ENCODE data around the gene MACF1. TPM values are rescaled to one million over a fixed set of nuclear protein-coding genes. Genes with fewer than 3 reads are reported as not detected.
"Not testable (repeated sequence)": the region's sequence is repeated elsewhere in the genome, so short reads cannot be mapped to it uniquely, and the experiment has no call there.

MACF1 gene
- polyA plus RNA-seq, 4 donors: 181 to 293 (median 259) TPM

- DNase-seq (ENCODE audit: low read depth in 4 of 4, low spot score in 2 of 4): not testable (repeated sequence)
Measured at GRCh38 chr1:39504436-39504835, 299.9 kb downstream of the MACF1 start.

DNA sequence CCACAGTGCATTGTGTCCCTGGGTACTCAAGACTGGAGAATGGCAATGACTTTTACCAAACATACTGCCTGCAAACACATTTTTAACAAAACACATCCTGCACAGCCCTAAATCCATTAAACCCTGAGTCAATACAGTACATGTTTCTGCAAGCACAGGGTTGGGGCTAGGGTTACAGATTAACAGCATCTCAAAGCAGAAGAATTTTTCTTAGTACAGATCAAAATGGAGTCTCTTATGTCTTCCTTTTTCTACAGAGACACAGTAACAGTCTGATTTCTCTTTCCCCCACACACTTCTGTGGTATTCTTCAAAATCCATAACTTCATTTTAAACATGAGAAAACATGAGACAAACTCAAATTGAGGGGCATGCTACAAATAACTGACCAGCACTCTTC is 300.8 kb downstream of the MACF1 start:
- DNase-seq (ENCODE audit: low read depth in 4 of 4, low spot score in 2 of 4): no peak

DNA sequence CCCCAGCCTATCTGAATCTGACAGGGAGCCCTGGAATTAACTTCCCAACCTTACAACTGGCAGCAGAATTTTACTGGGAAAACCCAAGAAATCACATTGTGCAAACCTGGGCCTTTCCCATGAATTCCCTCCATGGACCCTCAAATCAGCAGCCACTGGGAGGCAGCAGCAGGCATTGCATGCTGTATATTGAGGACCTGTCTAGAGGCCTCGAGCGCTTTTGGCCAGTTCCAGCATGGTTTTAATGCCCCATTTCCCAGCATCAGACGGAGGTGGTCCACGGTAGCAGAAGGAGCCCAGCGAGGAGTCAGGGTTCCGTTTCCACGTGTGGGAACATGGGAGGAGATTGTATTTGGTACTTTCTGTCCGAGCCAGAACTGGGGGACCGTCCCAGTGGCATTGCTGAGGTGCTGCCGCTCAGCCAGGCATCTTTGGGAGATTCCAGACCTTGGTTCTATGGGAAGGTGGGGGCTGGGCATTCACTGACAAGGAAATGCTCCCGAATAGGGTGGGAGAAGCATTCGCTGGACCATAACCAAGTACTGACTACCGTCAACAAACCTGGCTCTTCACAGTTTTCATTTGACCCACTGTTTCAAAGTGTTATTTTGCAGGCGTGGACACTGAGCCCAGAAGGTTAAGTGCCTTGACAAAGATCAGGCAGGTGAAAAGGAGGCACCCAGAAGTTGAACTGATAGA is 302.9 kb downstream of the MACF1 start:
- no peak for DNase-seq (ENCODE audit: low read depth in 4 of 4, low spot score in 2 of 4)

DNA sequence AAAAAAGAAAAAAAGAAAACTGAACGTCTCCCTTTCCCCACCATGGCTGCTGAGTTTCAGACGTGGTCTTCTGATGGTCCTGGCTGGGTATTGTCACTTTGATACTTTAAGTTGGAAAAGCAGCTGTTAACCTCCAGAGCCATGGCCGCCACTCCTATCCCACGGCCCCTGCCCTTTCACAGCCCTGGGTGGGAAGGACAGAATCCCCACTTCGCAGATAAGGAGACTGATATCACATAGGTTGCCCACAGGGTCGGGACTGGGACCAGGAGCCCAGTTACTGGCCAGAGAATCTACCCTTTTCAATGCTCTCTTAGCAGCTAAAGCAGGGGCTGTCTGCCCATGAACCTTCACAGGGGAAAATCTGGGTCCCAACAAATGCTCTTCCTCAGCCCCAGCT is 303.8 kb downstream of the MACF1 start:
- DNase-seq (ENCODE audit: low read depth in 4 of 4, low spot score in 2 of 4): no peak

GRCh38 chr1:39508857-39509305 is 304.4 kb downstream of the MACF1 start:
- no peak for DNase-seq (ENCODE audit: low read depth in 4 of 4, low spot score in 2 of 4)

DNA sequence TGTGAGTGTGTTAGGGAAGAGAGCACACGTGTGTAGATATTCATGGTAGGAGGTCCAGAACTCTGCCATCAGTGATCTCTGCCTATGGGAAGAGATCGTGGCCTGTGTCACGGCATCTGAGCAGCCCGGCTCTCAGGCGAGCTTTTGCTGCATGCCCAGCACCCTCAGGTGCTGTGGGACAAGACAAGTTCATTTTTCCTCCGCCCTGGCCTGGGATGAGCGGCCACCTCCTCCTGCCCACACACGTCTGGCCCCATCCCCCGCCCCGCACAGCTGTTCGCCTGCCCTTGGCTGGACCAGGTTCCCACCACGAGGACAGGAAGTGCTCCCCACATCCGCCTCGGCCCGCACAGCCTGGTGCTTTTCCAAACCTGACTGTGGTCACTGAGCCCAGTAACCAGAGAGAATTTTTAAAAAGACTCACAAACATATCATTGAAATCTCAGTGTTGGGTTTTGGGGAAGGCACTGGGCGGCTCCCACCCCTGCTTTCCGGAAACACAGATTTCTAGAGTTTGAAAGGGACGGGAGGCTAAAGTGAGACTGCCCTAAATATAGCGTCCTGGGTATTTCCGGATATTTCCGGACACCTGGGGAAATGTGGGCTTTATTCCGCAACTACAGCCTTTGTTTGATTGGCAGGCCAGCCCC is 305.0 kb downstream of the MACF1 start:
- no peak for DNase-seq (ENCODE audit: low read depth in 4 of 4, low spot score in 2 of 4)

GRCh38 chr1:39510570-39511186 is 306.2 kb downstream of the MACF1 start:
- DNase-seq (ENCODE audit: low read depth in 4 of 4, low spot score in 2 of 4): not testable (repeated sequence)

GRCh38 chr1:39511477-39511876 is 307.0 kb downstream of the MACF1 start:
- DNase-seq (ENCODE audit: low read depth in 4 of 4, low spot score in 2 of 4): not testable (repeated sequence)

- not testable (repeated sequence) for DNase-seq (ENCODE audit: low read depth in 4 of 4, low spot score in 2 of 4)
Measured at GRCh38 chr1:39512234-39512847, 307.8 kb downstream of the MACF1 start.

GRCh38 chr1:39514710-39515124 is 310.2 kb downstream of the MACF1 start:
- not testable (repeated sequence) for DNase-seq (ENCODE audit: low read depth in 4 of 4, low spot score in 2 of 4)

- DNase-seq (ENCODE audit: low read depth in 4 of 4, low spot score in 2 of 4): not testable (repeated sequence)
Measured at GRCh38 chr1:39515131-39516086, 310.9 kb downstream of the MACF1 start.

- not testable (repeated sequence) for DNase-seq (ENCODE audit: low read depth in 4 of 4, low spot score in 2 of 4)
Measured at GRCh38 chr1:39516841-39517240, 312.3 kb downstream of the MACF1 start.

DNA sequence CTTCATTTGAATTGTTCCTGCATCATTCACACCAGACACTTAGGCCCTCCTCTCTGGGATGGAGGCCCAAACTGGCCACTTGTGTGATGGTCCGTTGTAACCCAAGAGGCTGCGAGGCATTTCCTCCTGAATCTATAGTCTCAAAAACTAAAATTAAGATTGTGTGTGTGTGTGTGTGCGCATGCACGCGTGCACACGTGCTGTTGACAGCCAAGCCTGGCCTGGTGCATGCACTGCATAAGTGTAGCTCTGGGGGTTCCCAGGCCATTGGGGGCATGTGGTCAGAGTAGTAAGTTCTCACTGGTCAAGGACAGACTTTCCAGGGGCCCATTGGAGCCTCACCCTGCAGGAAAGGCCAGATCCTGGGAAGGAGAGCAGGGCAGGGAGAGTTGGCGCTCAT is 313.4 kb downstream of the MACF1 start:
- not testable (repeated sequence) for DNase-seq (ENCODE audit: low read depth in 4 of 4, low spot score in 2 of 4)

DNA sequence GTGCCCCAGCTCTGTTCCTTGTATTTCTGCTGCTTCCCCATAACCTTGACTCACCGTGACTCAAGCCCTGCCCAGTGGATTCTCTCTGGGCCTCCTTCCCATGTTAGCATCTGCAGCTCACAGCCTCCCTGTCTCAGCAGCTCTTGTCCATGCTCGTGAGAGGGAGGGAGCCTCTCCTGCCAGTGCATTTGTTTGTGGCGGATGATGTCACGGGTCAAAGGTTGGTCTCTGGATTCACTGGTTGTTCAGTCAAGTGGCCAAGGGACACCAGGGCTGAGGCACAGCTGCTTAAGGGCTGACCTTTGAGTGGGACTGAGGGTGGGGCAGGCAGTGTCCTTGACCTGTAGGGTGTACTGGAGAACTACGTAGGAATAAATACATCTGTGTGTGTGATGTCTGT is 314.9 kb downstream of the MACF1 start:
- not testable (repeated sequence) for DNase-seq (ENCODE audit: low read depth in 4 of 4, low spot score in 2 of 4)

GRCh38 chr1:39522221-39522620 is 317.7 kb downstream of the MACF1 start:
- DNase-seq (ENCODE audit: low read depth in 4 of 4, low spot score in 2 of 4): not testable (repeated sequence)

- DNase-seq (ENCODE audit: low read depth in 4 of 4, low spot score in 2 of 4): no peak
Measured at GRCh38 chr1:39522661-39523567, 318.4 kb downstream of the MACF1 start.

DNA sequence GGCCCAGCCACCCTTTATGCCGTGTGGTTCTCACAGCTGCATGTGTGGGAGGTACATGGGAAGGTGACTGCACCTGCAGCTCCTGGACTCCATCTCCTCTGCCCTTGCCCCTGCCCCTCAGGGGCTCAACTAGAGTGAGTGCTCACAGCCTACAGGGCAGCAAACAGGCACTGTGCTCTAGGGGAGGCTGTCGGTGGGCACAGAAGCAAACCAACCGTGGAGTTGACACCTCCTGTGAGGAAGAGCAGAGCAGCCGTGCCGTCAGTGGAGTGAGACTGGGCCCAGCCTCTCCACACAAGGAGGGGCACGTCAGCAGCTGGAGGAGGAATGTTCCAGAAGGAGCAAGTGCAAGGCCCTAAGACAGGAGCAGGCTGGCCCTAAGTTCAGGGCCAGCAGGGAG is 319.7 kb downstream of the MACF1 start:
- DNase-seq (ENCODE audit: low read depth in 4 of 4, low spot score in 2 of 4): no peak

GRCh38 chr1:39524591-39525365 is 320.3 kb downstream of the MACF1 start:
- no peak for DNase-seq (ENCODE audit: low read depth in 4 of 4, low spot score in 2 of 4)
